ENCODE data around the gene CCDC40. TPM values are rescaled to one million over a fixed set of nuclear protein-coding genes. Genes with fewer than 3 reads are reported as not detected.

The CCDC40 gene
- total and polyA plus RNA-seq, 2 donors (not counting 1 experiment from before 2014, with no cell fraction given): 0.53 to 1.5 TPM

DNA sequence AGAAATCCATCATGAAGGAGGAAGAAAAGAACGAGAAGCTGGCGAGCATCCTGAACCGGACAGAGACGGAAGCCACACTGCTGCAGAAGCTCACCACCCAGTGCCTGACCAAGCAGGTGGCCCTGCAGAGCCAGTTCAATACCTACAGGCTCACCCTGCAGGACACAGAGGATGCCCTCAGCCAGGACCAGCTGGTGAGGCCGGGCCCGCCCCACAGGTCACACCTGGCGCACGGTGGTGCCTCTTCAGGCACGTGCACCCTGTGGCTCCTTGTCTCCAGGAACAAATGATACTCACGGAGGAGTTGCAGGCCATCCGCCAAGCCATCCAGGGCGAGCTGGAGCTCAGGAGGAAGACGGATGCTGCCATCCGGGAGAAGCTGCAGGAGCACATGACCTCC is 45.2 kb downstream of the CCDC40 start:
- TF ChIP-seq EZH2 (IDR thresholded peaks at IDR 0.05; ENCODE audit: low read length, missing control alignments): no peak
- TF ChIP-seq, protein P1, sequence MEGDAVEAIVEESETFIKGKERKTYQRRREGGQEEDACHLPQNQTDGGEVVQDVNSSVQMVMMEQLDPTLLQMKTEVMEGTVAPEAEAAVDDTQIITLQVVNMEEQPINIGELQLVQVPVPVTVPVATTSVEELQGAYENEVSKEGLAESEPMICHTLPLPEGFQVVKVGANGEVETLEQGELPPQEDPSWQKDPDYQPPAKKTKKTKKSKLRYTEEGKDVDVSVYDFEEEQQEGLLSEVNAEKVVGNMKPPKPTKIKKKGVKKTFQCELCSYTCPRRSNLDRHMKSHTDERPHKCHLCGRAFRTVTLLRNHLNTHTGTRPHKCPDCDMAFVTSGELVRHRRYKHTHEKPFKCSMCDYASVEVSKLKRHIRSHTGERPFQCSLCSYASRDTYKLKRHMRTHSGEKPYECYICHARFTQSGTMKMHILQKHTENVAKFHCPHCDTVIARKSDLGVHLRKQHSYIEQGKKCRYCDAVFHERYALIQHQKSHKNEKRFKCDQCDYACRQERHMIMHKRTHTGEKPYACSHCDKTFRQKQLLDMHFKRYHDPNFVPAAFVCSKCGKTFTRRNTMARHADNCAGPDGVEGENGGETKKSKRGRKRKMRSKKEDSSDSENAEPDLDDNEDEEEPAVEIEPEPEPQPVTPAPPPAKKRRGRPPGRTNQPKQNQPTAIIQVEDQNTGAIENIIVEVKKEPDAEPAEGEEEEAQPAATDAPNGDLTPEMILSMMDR (conservative IDR thresholded peaks at IDR 0.05 in 1 of 2, IDR thresholded peaks at IDR 0.05 in 1 of 2; ENCODE audit: low read depth in 1 of 2, low read length in 2 of 2): no peak
- Histone ChIP-seq H3K4me2 (ENCODE audit: extremely low read depth, insufficient read depth, low read length) (no peak overlapping the region), H3K79me2 (ENCODE audit: control insufficient read depth, insufficient read depth, low read length) (no peaks in the 10 kb centered on the region), H3K4me1 (ENCODE audit: control insufficient read depth, extremely low read depth, insufficient read depth, low read length) (peaks cover 2% of the 10 kb centered on the region), H2AFZ (ENCODE audit: low read length) (no peak overlapping the region), H4K20me1 (ENCODE audit: control insufficient read depth, extremely low read depth, insufficient read depth, low read length) (no peaks in the 10 kb centered on the region), H3K9ac (ENCODE audit: insufficient read depth, low read length) (no peak overlapping the region), H3K36me3 (ENCODE audit: control insufficient read depth, insufficient read depth, low read length) (no peaks in the 10 kb centered on the region), H3K27ac (ENCODE audit: insufficient read depth, low read length) (no peak overlapping the region), H3K9me3 (ENCODE audit: control insufficient read depth, insufficient read depth, low read depth, low read length) (no peaks in the 10 kb centered on the region), H3K4me3 (replicated peaks in 1 of 4; ENCODE audit: control extremely low read depth in 1 of 4, insufficient read depth in 1 of 4, low read depth in 3 of 4, low read length in 4 of 4) (no peak overlapping the region), H3K27me3 (ENCODE audit: control insufficient read depth, insufficient read depth, low read length) (peaks cover 2% of the 10 kb centered on the region)
- DNase-seq (ENCODE audit: low read depth in 2 of 2): no peak

DNA sequence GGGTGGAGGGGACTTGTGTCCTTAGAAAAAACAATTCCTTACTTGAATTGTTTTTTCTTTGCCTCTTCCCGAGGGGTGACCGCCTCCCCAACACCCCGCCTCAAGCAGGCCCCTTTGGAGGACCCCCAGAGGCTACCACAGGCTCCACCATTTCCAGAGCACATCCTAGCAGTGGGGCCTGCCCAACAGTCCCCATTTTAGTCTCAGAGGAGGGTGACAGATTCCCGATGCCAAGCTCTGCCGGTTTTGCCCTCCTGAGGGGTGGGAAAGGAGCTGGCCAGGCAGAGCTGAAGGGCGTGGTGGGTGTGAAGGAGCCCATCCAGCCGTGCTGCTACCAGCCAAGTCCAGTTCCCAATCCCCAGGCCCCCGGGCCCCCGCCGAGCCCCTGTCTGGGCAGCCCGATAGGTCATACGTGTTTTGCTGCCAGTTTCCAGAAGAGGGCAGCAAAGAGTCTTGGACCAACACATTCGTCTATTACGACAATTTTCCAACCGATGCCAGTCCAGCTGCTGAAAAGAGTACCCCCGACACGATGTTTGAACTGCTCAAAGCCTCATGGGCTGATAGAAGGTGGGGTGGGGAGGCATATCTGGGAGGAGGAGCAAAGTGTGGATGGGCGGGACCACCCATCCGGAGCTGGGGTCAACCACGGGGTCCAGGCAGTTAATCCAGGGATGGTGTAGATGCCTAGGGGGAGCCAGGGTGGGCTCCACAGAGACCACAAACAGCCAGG is 46.1 kb downstream of the CCDC40 start:
- Histone ChIP-seq H3K4me3 (replicated peaks in 1 of 4; ENCODE audit: control extremely low read depth in 1 of 4, insufficient read depth in 1 of 4, low read depth in 3 of 4, low read length in 4 of 4) (peak overlapping the region in 1 of 4 experiments; percentile 17), H3K27ac (ENCODE audit: insufficient read depth, low read length) (no peak overlapping the region)

GRCh38 chr17:80083136-80083661 is 46.8 kb downstream of the CCDC40 start:
- H3K4me3 ChIP-seq (replicated peaks in 1 of 4; ENCODE audit: control extremely low read depth in 1 of 4, insufficient read depth in 1 of 4, low read depth in 3 of 4, low read length in 4 of 4): no peak overlapping the region
- no peak overlapping the region for H3K4me2 ChIP-seq (ENCODE audit: extremely low read depth, insufficient read depth, low read length)
- H2AFZ ChIP-seq (ENCODE audit: low read length): no peak overlapping the region
- DNase-seq (ENCODE audit: low read depth in 2 of 2): no peak
- TF ChIP-seq, protein P1 (conservative IDR thresholded peaks at IDR 0.05 in 1 of 2, IDR thresholded peaks at IDR 0.05 in 1 of 2; ENCODE audit: low read depth in 1 of 2, low read length in 2 of 2): no peak
- no peak for TF ChIP-seq EZH2 (IDR thresholded peaks at IDR 0.05; ENCODE audit: low read length, missing control alignments)
- H3K9ac ChIP-seq (ENCODE audit: insufficient read depth, low read length): no peak overlapping the region
- H3K9me3 ChIP-seq (ENCODE audit: control insufficient read depth, insufficient read depth, low read depth, low read length): no peaks in the 10 kb centered on the region
- H3K79me2 ChIP-seq (ENCODE audit: control insufficient read depth, insufficient read depth, low read length): no peaks in the 10 kb centered on the region
- H3K4me1 ChIP-seq (ENCODE audit: control insufficient read depth, extremely low read depth, insufficient read depth, low read length): peaks cover 2% of the 10 kb centered on the region
- no peaks in the 10 kb centered on the region for H4K20me1 ChIP-seq (ENCODE audit: control insufficient read depth, extremely low read depth, insufficient read depth, low read length)
- peaks cover 2% of the 10 kb centered on the region for H3K27me3 ChIP-seq (ENCODE audit: control insufficient read depth, insufficient read depth, low read length)
- no peak overlapping the region for H3K27ac ChIP-seq (ENCODE audit: insufficient read depth, low read length)
- no peaks in the 10 kb centered on the region for H3K36me3 ChIP-seq (ENCODE audit: control insufficient read depth, insufficient read depth, low read length)

More for the DNA sequence above, 46.1 kb downstream of the CCDC40 start:
- Histone ChIP-seq H3K4me1 (ENCODE audit: control insufficient read depth, extremely low read depth, insufficient read depth, low read length) (peaks cover 2% of the 10 kb centered on the region), H3K4me2 (ENCODE audit: extremely low read depth, insufficient read depth, low read length) (peak overlapping the region; percentile 35), H3K9me3 (ENCODE audit: control insufficient read depth, insufficient read depth, low read depth, low read length) (no peaks in the 10 kb centered on the region), H3K79me2 (ENCODE audit: control insufficient read depth, insufficient read depth, low read length) (no peaks in the 10 kb centered on the region), H3K36me3 (ENCODE audit: control insufficient read depth, insufficient read depth, low read length) (no peaks in the 10 kb centered on the region), H3K9ac (ENCODE audit: insufficient read depth, low read length) (no peak overlapping the region), H4K20me1 (ENCODE audit: control insufficient read depth, extremely low read depth, insufficient read depth, low read length) (no peaks in the 10 kb centered on the region), H2AFZ (ENCODE audit: low read length) (no peak overlapping the region), H3K27me3 (ENCODE audit: control insufficient read depth, insufficient read depth, low read length) (peaks cover 2% of the 10 kb centered on the region)
- DNase-seq (ENCODE audit: low read depth in 2 of 2): peak; percentile 64 to 82
- TF ChIP-seq EZH2 (IDR thresholded peaks at IDR 0.05; ENCODE audit: low read length, missing control alignments): no peak
- TF ChIP-seq, protein P1 (conservative IDR thresholded peaks at IDR 0.05 in 1 of 2, IDR thresholded peaks at IDR 0.05 in 1 of 2; ENCODE audit: low read depth in 1 of 2, low read length in 2 of 2): peak; percentile 67 to 71

Measured in fibroblast of lung (primary cell).